ENCODE data around the gene SLC35B4.

Gene SLC35B4

GRCh38 chr7:134289423-134289822, 27.3 kb downstream of the SLC35B4 start:
- DNase-seq, result no peak

- no peak for DNase-seq
Measured at GRCh38 chr7:134287916-134288659, 28.6 kb downstream of the SLC35B4 start.

GRCh38 chr7:134284952-134285351, 31.8 kb downstream of the SLC35B4 start:
- no peak for DNase-seq

- DNase-seq, result no peak
Measured at GRCh38 chr7:134284011-134284410, 32.7 kb downstream of the SLC35B4 start.

GRCh38 chr7:134280508-134280907, 36.2 kb downstream of the SLC35B4 start:
- DNase-seq, result no peak

GRCh38 chr7:134279898-134280297, 36.8 kb downstream of the SLC35B4 start:
- DNase-seq, result no peak

- no peak for DNase-seq
Measured at GRCh38 chr7:134279336-134279735, 37.4 kb downstream of the SLC35B4 start.

GRCh38 chr7:134278502-134279153, 38.1 kb downstream of the SLC35B4 start:
- DNase-seq, result no peak

- DNase-seq, result no peak
Measured at GRCh38 chr7:134276951-134277350, 39.8 kb downstream of the SLC35B4 start.

- no peak for DNase-seq
Measured at GRCh38 chr7:134262322-134262721, 54.4 kb downstream of the SLC35B4 start.

- no peak for DNase-seq
Measured at GRCh38 chr7:134255814-134256213, 60.9 kb downstream of the SLC35B4 start.

- no peak for DNase-seq
Measured at GRCh38 chr7:134254311-134254710, 62.4 kb downstream of the SLC35B4 start.

GRCh38 chr7:134248196-134248595, 68.5 kb downstream of the SLC35B4 start:
- no peak for DNase-seq

- DNase-seq, result no peak
Measured at GRCh38 chr7:134246761-134247160, 70.0 kb downstream of the SLC35B4 start.

GRCh38 chr7:134246347-134246746, 70.4 kb downstream of the SLC35B4 start:
- no peak for DNase-seq

GRCh38 chr7:134245253-134245652, 71.5 kb downstream of the SLC35B4 start:
- DNase-seq, result no peak
